NAMALWA (cell line): Measurements from ENCODE around the gene WDR33.

Experiments
- DNase-seq: peaks from one replicate; pipeline ENCODE4 v3.0.0-alpha.2; 2015; ENCODE audit warnings: low spot score

Gene WDR33

DNA sequence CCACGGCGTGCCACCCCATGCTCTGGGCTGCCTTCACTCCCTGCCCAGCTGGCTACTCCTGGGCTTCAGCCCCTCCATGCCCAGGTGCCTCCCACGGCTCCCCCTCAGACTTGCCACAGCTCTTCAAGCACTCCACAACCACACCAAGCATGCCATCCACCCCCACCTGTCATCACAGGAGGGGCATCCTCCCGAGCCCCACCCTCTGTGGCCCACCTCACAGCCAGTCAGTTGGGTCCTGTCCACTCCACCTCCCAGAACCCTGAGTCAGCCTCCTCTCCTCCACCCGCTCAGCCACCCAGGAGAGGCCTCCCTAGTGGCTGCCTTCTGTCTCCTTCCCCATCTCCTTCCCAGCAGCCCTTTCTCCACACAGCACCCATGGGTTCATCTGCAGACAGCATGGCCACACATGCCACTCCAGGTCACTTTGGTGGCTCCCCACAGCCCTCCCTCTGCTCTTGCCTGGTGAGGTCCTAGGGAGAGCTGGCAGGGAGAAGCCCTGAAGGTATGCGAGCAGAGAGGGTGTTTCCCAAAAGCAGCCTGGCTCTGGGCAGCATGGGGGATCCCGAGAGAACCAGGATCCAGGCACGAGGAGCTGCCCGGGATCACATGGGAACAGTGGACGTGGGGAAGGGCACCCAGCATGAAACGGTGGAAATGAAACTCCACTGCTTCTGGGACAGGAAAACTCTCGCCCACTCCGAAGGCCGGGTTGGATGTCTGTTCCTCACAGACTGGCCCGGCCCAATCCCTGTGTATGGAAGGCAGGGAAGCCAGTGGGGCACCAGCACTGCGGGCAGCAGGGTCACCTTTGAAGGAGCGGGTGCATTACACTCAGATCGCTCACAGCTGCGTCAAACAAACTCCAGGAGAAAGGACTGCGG lies 138.4 kb downstream of the WDR33 start:
- DNase-seq, result no peak

GRCh38 chr2:127671557-127672302 lies 139.2 kb downstream of the WDR33 start:
- DNase-seq, result no peak

GRCh38 chr2:127670957-127671290 lies 140.0 kb downstream of the WDR33 start:
- no peak for DNase-seq

DNA sequence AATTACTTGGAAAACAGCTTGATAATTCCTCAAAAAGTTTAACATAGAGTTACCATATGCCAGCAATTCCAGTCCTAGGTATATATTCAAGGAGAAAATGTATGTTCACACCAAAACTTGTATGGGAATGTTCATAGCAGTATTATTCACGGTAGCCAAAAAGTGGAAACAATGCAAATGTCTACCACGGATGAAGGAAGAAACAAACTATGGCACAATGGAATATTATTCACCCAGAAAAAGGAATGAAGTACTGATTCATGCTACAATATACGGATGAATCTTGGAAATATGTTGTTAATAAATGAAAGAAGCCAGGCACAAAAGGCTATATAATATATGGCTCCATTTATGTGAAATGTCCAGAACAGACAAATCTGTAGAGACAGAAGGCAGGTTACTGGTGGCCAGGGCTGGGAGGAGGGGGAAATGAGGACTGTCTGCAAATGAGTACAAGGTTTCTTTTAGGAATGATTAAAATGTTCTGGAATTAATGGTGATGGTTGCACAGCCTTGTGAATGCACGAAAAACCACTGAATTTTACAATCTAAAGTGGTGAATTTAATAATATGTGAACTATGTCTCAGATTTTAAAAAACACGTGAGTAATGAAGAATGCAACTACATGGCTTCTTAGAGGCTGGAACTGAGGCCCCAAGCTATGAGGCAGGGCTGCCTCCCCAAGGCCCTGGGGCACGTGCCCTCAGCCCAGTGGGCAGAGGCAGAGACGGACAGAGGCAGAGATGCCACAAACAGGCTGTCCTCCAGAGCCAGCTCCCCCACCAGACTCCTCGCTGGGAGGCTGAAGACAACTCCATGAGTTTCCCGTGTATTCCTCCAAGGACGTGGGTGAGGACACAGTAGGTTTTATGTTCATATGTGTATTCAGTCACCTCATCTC lies 140.7 kb downstream of the WDR33 start:
- no peak for DNase-seq

DNA sequence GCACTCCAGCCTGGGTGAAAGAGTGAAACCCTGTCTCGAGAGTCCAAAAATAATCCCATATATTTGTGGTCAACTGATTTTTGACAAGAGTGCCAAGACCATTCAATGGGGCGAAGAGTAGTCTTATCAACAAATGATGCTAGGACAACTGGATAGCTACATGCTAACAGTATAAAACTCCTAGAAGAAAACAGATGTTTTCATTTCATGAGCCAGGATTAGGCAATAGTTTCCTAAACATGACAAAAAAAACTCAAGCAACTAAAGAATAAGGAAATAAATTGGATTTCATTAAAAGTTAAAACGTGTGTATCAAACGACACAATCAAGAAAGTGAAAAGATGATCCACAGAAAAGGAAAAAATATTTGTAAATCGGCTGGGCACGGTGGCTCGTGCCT lies 141.9 kb downstream of the WDR33 start:
- DNase-seq, result no peak

GRCh38 chr2:127665267-127665893 lies 145.6 kb downstream of the WDR33 start:
- no peak for DNase-seq

GRCh38 chr2:127664895-127665225 lies 146.1 kb downstream of the WDR33 start:
- DNase-seq, result no peak

GRCh38 chr2:127664065-127664894 lies 146.7 kb downstream of the WDR33 start:
- DNase-seq, result no peak

DNA sequence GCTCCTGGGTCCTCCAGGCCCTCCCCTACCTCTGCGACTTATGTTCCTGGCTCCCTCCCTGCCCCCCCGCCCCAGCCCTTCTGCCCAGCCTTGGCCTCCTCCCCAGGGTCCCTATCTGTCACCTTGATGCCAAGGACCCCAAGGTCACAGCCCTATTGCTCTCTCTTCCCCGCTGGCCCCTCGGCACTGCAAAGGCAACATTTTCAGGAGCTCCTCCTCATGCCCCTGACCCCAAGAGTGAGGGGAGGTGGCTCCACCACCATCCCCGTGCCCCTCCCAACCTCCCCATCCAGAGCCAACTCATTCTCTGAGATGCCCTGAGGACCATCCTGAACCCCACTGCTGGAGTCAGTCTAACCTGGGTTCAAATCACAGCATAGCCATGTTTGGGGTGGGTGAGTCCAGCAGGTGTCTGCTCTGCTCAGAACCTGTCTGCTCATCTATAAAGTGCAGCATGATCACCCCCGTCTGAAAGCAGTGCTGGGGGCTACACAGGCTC lies 147.4 kb downstream of the WDR33 start:
- DNase-seq, result no peak

DNA sequence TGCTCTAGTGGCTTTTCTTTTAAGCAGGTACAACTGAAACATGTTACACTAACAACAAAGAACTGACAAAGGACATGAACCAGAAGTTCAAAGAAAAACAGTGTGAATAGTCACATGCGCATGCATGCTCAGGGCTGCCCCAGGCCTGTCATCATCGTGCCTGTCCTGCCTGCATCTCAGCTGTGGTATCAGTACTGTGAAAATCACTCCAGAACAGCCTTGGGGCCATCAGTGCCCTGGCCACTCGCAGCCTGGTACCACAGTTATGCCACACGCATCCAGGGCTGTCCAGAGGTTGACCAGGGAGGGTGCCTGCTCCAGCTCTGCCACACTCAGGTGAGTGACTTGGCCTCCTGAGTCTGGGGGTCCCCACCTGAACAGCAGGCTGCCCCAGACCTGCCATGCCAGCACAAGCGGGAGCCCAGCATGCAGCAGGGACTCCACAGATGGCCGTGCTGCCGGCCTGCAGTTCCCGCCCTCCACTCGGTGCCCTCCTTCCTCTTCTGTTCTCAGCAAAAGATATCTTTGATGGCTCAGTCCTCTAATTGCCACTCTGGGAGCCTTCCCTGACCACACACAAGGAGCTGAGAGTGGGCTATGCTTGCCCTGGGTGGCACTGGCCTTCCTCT lies 147.9 kb downstream of the WDR33 start:
- DNase-seq, result no peak

GRCh38 chr2:127661949-127662510 lies 148.9 kb downstream of the WDR33 start:
- DNase-seq, result no peak

DNA sequence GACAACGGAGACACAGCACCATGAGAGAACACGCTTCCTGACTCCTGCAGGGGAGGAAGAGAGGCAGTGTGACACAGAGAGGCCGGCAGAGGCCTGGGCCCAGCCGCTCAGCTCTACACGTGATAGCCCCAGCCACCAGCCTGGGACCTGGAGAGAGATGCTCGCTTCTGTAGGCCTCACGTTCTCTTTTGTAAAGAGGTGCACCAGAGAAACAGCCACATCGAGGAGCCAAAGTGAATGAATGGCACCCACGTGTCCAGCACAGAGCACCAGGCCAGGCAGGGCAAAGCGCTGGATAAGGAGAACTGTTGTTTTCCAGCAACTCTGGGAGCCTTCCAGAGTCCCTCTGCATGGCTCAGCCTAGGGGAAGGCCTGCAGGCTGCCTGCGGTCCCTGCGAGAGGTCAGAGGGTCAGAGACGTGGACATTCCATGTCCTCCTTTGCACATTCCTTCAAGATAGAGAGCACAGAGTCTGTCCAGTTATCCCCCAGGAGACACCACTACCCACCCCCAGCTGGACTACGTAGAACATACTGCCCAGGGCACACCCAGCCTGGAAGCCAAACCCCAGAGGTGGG lies 149.8 kb downstream of the WDR33 start:
- DNase-seq, result no peak

DNA sequence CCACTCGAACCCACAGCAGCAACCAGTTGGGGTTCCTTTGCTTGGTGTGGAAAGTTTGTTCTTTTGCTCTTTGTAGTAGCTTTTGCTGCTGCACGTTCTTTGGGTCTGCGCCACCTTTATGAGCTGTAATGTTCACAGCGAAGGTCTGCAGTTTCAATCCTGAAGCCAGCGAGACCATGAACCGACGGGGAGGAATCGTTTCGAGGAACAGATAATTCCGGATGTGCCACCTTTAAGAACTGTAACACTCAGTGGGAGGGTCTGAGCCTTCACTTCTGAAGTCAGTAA lies 150.7 kb downstream of the WDR33 start:
- DNase-seq, result no peak

DNA sequence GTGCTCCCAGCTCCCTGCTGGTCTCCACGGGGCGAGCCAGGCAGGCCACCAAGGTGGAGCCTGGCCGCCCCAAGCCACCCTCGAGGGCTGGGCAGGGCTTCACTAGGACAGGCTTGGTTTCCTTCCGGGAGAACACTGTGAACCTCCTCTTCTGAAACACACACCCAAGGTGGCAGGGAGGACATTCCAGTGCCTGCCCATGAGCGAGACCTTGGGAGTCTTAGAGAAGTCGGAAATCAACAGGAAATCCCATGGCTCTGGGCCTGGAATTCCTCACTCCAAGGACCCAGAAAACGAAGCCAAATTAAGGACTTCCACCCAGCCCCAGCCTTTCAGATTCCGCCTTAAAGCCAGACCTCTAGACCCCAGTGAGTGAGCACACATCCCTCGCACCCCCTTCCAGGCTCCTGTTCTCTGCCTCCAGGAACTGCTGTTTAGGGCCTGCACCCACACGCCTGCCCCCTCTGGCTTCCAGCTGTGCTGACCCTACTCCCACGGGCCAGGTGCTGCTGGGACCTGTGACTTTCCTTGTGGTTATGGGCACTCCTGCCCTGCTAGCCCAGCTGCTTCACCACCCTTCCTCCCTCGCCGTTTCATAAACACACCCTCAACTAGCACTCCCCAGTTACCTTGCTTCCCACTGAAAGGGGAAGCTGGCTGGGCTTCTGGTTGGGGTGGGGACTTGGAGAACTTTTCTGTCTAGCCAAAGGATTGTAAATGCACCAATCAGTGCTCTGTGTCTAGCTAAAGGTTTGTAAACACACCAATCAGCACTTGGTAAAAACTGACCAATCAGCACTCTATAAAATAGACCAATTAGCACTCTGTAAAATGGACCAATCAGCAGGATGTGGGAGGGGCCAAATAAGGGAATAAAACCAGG lies 151.3 kb downstream of the WDR33 start:
- peak; percentile 48 for DNase-seq

DNA sequence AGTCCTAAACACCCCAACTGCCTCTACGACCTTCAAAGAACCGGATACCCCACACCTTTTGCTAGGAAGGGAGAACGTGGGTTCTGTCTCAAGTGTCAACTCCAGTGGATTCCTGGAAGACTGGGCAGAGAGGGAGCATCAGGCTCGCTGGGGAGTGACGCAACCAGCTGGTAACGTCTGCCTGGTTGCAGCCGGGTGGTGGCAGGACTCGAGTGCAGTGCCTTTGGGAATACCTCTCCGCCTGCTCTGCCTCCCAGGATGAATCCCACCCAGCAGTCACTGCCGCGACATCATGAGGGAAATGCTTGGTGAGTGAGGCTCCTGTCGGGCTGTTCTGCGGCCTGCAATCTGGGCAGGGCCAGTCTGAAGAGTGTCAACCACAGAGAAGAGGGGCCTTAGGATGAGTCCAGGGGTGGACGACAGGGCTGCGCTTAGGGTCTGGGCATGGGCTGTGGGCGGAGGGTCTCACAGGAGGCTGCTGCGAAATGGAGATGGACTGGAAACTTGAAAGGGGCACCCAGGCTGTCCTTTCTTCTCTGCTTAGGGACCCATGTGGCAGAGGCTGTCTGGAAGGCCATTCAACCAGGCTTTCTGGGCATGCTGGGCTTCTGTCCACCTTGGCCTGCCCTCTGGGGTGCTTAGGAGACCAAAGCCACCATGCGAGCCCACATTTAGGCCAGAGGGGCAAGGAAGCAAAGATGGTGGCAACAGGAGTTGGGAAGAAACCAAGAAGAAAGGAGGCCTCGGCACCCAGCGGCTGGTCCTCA lies 152.1 kb downstream of the WDR33 start:
- DNase-seq, result no peak

- no peak for DNase-seq
Measured at GRCh38 chr2:127658146-127658545, 152.8 kb downstream of the WDR33 start.

DNA sequence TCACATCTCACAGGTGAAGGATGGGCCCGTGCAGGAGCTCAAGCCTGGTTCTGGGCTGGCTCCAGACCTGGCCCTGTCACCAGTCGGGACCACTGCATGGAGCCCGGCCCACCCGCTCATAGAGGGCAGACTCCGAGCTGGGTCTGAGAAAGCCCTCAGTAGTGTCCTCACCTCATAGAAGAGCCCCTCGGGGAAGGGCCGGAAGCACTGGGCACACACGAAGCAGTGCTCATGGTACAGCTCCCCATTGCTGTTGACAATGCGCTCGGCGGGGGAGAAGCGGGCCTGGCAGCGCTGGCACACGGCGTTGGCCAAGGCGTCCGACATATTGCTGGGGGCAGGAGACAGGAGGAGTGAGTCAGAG lies 153.8 kb downstream of the WDR33 start:
- no peak for DNase-seq

GRCh38 chr2:127656569-127657231 lies 154.3 kb downstream of the WDR33 start:
- DNase-seq, result no peak
